K562 (cell line): Measurements from ENCODE around the gene STIL. TPM values are rescaled to one million over a fixed set of nuclear protein-coding genes. Genes with fewer than 3 reads are reported as not detected.

Source experiments
- ATAC-seq: fragments of 200-7000 bp; cut with Tn5 transposase; 3 replicates; pipeline ENCODE4 v1.9.1; 2020; ENCODE audit warnings: moderate library complexity
- BruUV-seq: library from RNA; stranded (reverse); fragments of 400-500 nt; replicated peaks from 2 replicates; lab custom pipeline; 2021; lab: Mats Ljungman, UMichigan
- CTCF ChIA-PET: fragments of 300-600 bp; formaldehyde crosslinking; extraction: SDS; loops from one replicate; lab custom pipeline; 2021; ENCODE audit warnings: low intra/inter-chr PET ratio; lab: Yijun Ruan, JAX
- POLR2A ChIA-PET: fragments of 300-600, 350-650 bp; sonication (Branson Sonifier 250); formaldehyde crosslinking; extraction: SDS; loops from one replicate; lab custom pipeline; 2021; ENCODE audit warnings: antibody characterized with exemption, inconsistent platforms; lab: Yijun Ruan, JAX
- DNase-seq, 4 experiments: peaks; one replicate each; pipeline versions ENCODE4 v3.0.0 to v3.0.0-alpha.2; 2011 to 2018; ENCODE audit warnings: low spot score in 3 of 4, mixed read lengths in 3 of 4; ENCODE audit errors: extremely low read depth in 1 of 4
- FAIRE-seq: peaks from 2 replicates; lab custom pipeline; 2011; peaks lifted over from hg19 to GRCh38; lab: Jason Lieb, UNC
- H2AFZ ChIP-seq: 2 replicates; pipeline ENCODE4 v1.6.0; 2011; ENCODE audit warnings: low read depth, low read length, control low read depth, inconsistent platforms
- H3K27ac ChIP-seq: fragments of 200-600 bp; 3 replicates; pipeline ENCODE4 v1.8.0; 2011; ENCODE audit warnings: low read depth, mild to moderate bottlenecking, control low read depth, inconsistent platforms, low read length, moderate library complexity, mixed read lengths; ENCODE audit errors: extremely low read depth
- H3K27me3 ChIP-seq, 2 experiments: fragments of 300-600 bp in 1 of 2; 2 replicates in 1 of 2; 3 replicates in 1 of 2; pipeline versions ENCODE4 v1.6.0 to v1.8.0; 2011; ENCODE audit warnings: inconsistent platforms in 2 of 2, low read length in 2 of 2, mild to moderate bottlenecking in 1 of 2, mixed read lengths in 1 of 2, moderate library complexity in 1 of 2; ENCODE audit not compliant: control insufficient read depth in 2 of 2, insufficient read depth in 2 of 2
- H3K36me3 ChIP-seq: fragments of 300-600 bp; 3 replicates; pipeline ENCODE4 v1.8.0; 2011; ENCODE audit warnings: mild to moderate bottlenecking, low read length, inconsistent platforms; ENCODE audit not compliant: control insufficient read depth, insufficient read depth
- H3K4me1 ChIP-seq, 2 experiments: fragments of 200-600 bp in 1 of 2; replicated peaks in 1 of 2; 2 replicates in 1 of 2; 3 replicates in 1 of 2; pipeline versions ENCODE4 v1.5.1 to v1.8.0; 2011; ENCODE audit warnings: inconsistent platforms in 2 of 2, low read length in 2 of 2, mild to moderate bottlenecking in 1 of 2, mixed read lengths in 1 of 2, moderate library complexity in 1 of 2; ENCODE audit not compliant: control insufficient read depth in 2 of 2, insufficient read depth in 2 of 2
- H3K4me2 ChIP-seq: 2 replicates; pipeline ENCODE4 v1.6.1; 2011; ENCODE audit warnings: low read length, control low read depth, inconsistent platforms, mixed read lengths; ENCODE audit not compliant: insufficient read depth
- H3K4me3 ChIP-seq: fragments of 200-600 bp; sonication (generic), shearing (Covaris generic); 2 replicates; pipeline ENCODE4 v1.5.1; 2016; ENCODE audit warnings: control low read depth, inconsistent platforms
- H3K79me2 ChIP-seq: fragments of 200-600 bp; 3 replicates; pipeline ENCODE4 v1.8.0; 2011; ENCODE audit warnings: low read length, inconsistent platforms; ENCODE audit not compliant: control insufficient read depth, insufficient read depth
- H3K9ac ChIP-seq, 2 experiments: 2 replicates each; pipeline versions ENCODE4 v1.6.0 to v1.6.1; 2011; ENCODE audit warnings: low read depth in 2 of 2, low read length in 2 of 2, control low read depth in 1 of 2, inconsistent platforms in 1 of 2, mild to moderate bottlenecking in 1 of 2, mixed read lengths in 1 of 2; ENCODE audit not compliant: insufficient read depth in 1 of 2
- H3K9me1 ChIP-seq: one replicate; pipeline ENCODE4 v1.6.0; 2011; ENCODE audit warnings: inconsistent platforms, mild to moderate bottlenecking, low read length, moderate library complexity; ENCODE audit not compliant: control insufficient read depth, insufficient read depth
- H3K9me3 ChIP-seq: replicated peaks from 2 replicates; pipeline ENCODE4 v1.5.1; 2011; ENCODE audit warnings: low read depth, low read length, inconsistent platforms; ENCODE audit not compliant: control insufficient read depth, insufficient read depth
- H4K20me1 ChIP-seq: replicated peaks from 2 replicates; pipeline ENCODE4 v1.6.1; 2011; ENCODE audit warnings: low read length, inconsistent platforms, mixed read lengths; ENCODE audit not compliant: control insufficient read depth, insufficient read depth
- BCOR ChIP-seq: fragments of 450-650 bp; IDR thresholded peaks from 2 replicates; pipeline ENCODE4 v1.6.1; 2016
- BRD9 ChIP-seq: fragments of 450-650 bp; IDR thresholded peaks from 2 replicates; pipeline ENCODE4 v1.6.1; 2018; ENCODE audit warnings: low read depth; ENCODE audit not compliant: partially characterized antibody
- ETS2 ChIP-seq: IDR thresholded peaks from 2 replicates; pipeline ENCODE4 v1.6.1; 2016; ENCODE audit warnings: borderline replicate concordance, missing genetic modification characterization, mild to moderate bottlenecking, moderate library complexity, missing compliant biosample characterization; ENCODE audit not compliant: poor library complexity, severe bottlenecking
- FOXK2 ChIP-seq, 2 experiments: fragments of 450-650 bp; IDR thresholded peaks in 1 of 2; conservative IDR thresholded peaks in 1 of 2; 2 replicates each; pipeline ENCODE4 v1.6.1; 2016; ENCODE audit warnings: low read depth in 2 of 2, mild to moderate bottlenecking in 1 of 2
- HDAC1 ChIP-seq, 2 experiments: fragments of 450-650 bp; IDR thresholded peaks; 2 replicates each; pipeline ENCODE4 v1.6.1; 2016 to 2017; ENCODE audit warnings: inconsistent platforms in 1 of 2, mild to moderate bottlenecking in 1 of 2, moderate library complexity in 1 of 2
- KDM1A ChIP-seq, 2 experiments: fragments of 450-650 bp; IDR thresholded peaks; 2 replicates each; pipeline ENCODE4 v1.6.1; 2016; ENCODE audit warnings: mild to moderate bottlenecking in 2 of 2
- MAFK ChIP-seq: IDR thresholded peaks from 2 replicates; pipeline ENCODE4 v1.6.1; 2011; ENCODE audit warnings: low read length, improper control_type of control experiment
- NFIX ChIP-seq: fragments of 250-450 bp; sonication (Bioruptor Pico); IDR thresholded peaks from 2 replicates; pipeline ENCODE4 v1.4.0; 2020; ENCODE audit warnings: low read depth, mild to moderate bottlenecking, moderate library complexity
- RBM25 ChIP-seq: fragments of 200-400 bp; formaldehyde crosslinking; IDR thresholded peaks from 2 replicates; pipeline ENCODE4 v1.6.1; 2018; ENCODE audit warnings: low read length, low read depth, moderate library complexity; ENCODE audit not compliant: severe bottlenecking
- RCOR1 ChIP-seq, 2 experiments: IDR thresholded peaks; 2 replicates each; pipeline ENCODE4 v1.6.1; 2012; ENCODE audit warnings: low read depth in 2 of 2, low read length in 2 of 2, borderline replicate concordance in 1 of 2, improper control_type of control experiment in 1 of 2
- SMARCA5 ChIP-seq: fragments of 450-650 bp; IDR thresholded peaks from 2 replicates; pipeline ENCODE4 v1.6.1; 2016
- STAT5B ChIP-seq: fragments of 250-450 bp; sonication (Bioruptor Pico); IDR thresholded peaks from 2 replicates; pipeline ENCODE4 v1.8.0; 2021; ENCODE audit warnings: mild to moderate bottlenecking, inconsistent platforms
- ZFP36 ChIP-seq: fragments of 150-350 bp; IDR thresholded peaks from 2 replicates; pipeline ENCODE4 v1.6.1; 2018; ENCODE audit warnings: low read length, low read depth; ENCODE audit not compliant: partially characterized antibody
- ZNF445 ChIP-seq: fragments of 250-450 bp; sonication (Bioruptor Pico); IDR thresholded peaks from 2 replicates; pipeline ENCODE4 v1.4.0; 2020; ENCODE audit warnings: low read depth, mild to moderate bottlenecking, moderate library complexity
- WGBS: fragments of 100-300 bp; shearing (Covaris generic); methylation state at CpG from one replicate; pipeline ENCODE4 v1.1.6; 2016; ENCODE audit warnings: low coverage, mixed read lengths; ENCODE audit not compliant: insufficient coverage; ENCODE audit errors: missing lambda C conversion rate; 5-methylcytosine and 5-hydroxymethylcytosine counted together
- in situ Hi-C: fragments of 300-500 bp; cut with MboI; formaldehyde crosslinking; loops from 4 replicates; pipeline ENCODE4 v1.15.0; 2018; ENCODE audit warnings: inconsistent platforms, mixed read lengths
- intact Hi-C: fragments of 100-400 bp; cut with micrococcal nuclease; formaldehyde crosslinking; loops from 2 replicates; pipeline ENCODE4 v1.14.2; 2022
- polyA plus RNA-seq, 8 experiments: library from polyadenylated mRNA; depleted of rRNA in 4 of 8; stranded (reverse) in 5 of 8; unstranded in 3 of 8; fragments of >200 nt; fragmentation: Nextera tagmentation in 2 of 8; fragmentation: Illumina TruSeq in 1 of 8; extraction: Ambion mirVana in 2 of 8; extraction: Trizol in 1 of 8; gene quantifications; 2 replicates each; pipeline versions ENCODE4 v1.2.1 to v1.2.3, GENCODE V29; 2011 to 2014; ENCODE audit warnings: inconsistent platforms in 1 of 8, missing spikeins in 1 of 8
- total RNA-seq, 7 experiments: library from RNA; depleted of rRNA in 6 of 7; stranded (reverse); fragments of >200 nt in 6 of 7; fragmentation: Illumina TruSeq in 2 of 7; extraction: Trizol in 2 of 7; gene quantifications; 2 replicates each; pipeline versions ENCODE4 v1.2.1 to v1.2.3, GENCODE V29; 2011 to 2021; ENCODE audit warnings: low replicate concordance in 1 of 7
- TF ChIP-seq, protein P1 (sequence below): fragments of 450-650 bp; IDR thresholded peaks from 2 replicates; pipeline ENCODE4 v1.6.1; 2017; ENCODE audit warnings: antibody characterized with exemption, mild to moderate bottlenecking
- TF ChIP-seq, protein P2 (sequence below): sonication (generic); formaldehyde crosslinking; IDR thresholded peaks from 2 replicates; pipeline ENCODE4 v1.8.0; 2023; ENCODE audit warnings: mild to moderate bottlenecking, missing genetic modification reagents

The STIL gene
- total and polyA plus RNA-seq, 9 of the 15 experiments (the other 6 are each of a cell fraction or from before 2014, with no cell fraction given) = 10.5 to 77.4 (median 39.6) TPM

DNA sequence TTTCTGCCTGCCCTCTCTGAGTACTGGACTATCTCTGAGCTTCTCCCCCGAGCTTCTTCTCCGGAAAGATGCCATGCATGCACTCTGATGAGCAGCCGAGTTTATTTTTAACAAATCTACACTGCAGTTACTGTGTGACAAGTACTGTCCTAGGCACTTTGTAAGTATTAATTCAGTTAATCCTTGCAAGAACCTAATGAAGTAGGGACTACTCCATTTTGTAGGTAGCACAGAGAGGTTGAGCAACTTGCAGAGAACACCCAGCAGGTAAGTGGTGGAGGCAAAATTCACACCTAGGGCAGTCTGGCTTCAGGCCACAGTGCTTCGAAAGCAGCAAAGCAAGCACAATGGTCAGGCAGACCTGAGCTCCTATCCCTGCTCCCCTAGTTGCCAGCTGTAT is 78.1 kb downstream of the STIL start:
- H3K4me2 ChIP-seq = no peak overlapping the region
- no peak overlapping the region for H3K27ac ChIP-seq
- peaks cover 12% of the 10 kb centered on the region for H3K79me2 ChIP-seq
- H3K4me1 ChIP-seq = peaks cover 46% of the 10 kb centered on the region in 2 experiments
- BruUV-seq = no TSS peak
- POLR2A ChIA-PET = interaction anchor here (1.1 to 1.9 kb wide), 2 partner anchors 10 to 22 kb away, joined by 3 to 7 read pairs; no protein-coding TSS in a partner anchor
- no peak for ATAC-seq
- no peak overlapping the region for H2AFZ ChIP-seq
- CTCF ChIA-PET = no interaction called here
- H3K9ac ChIP-seq = no peak overlapping the region
- no peak overlapping the region for H3K4me3 ChIP-seq
- DNase-seq = no peak
- no peak for FAIRE-seq
- intact Hi-C loops (no loop called here), in situ Hi-C loops (no loop called here)
- 75% methylated on average over 4 of the region's 4 CpGs for WGBS
- H3K36me3 ChIP-seq = no peaks in the 10 kb centered on the region
- no peaks in the 10 kb centered on the region for H3K9me1 ChIP-seq
- H3K9me3 ChIP-seq = no peaks in the 10 kb centered on the region
- H3K27me3 ChIP-seq = no peaks in the 10 kb centered on the region
- H4K20me1 ChIP-seq = no peaks in the 10 kb centered on the region
- TF ChIP-seq SMARCA5 (0 out of 2 replicates have a peak, but pooled peaks have one; percentile 32), BCOR (peak; percentile 91), RCOR1 (IDR thresholded peaks at IDR 0.05; ENCODE audit: borderline replicate concordance in 1 of 2, low read depth in 2 of 2, low read length in 2 of 2) (0 out of 4 replicates have a peak, but pooled peaks of 1 of the 2 experiments have one; percentile 24), KDM1A (IDR thresholded peaks at IDR 0.05) (peak; percentile 53 to 73; a peak in 3 of 4 replicates), RBM25 (peak; percentile 89), HDAC1 (IDR thresholded peaks at IDR 0.05) (0 out of 4 replicates have a peak, but pooled peaks of 1 of the 2 experiments have one; percentile 14), FOXK2 (conservative IDR thresholded peaks at IDR 0.05 in 1 of 2, IDR thresholded peaks at IDR 0.05 in 1 of 2; ENCODE audit: low read depth in 2 of 2) (no peak), MAFK (no peak), STAT5B (CRISPR knock-in tag) (no peak), ZFP36 (peak; percentile 85), NFIX (no peak), ETS2 (tag) (no peak), ZNF445 (CRISPR knock-in tag) (no peak), BRD9 (peak; percentile 22)
- TF ChIP-seq, protein P1, sequence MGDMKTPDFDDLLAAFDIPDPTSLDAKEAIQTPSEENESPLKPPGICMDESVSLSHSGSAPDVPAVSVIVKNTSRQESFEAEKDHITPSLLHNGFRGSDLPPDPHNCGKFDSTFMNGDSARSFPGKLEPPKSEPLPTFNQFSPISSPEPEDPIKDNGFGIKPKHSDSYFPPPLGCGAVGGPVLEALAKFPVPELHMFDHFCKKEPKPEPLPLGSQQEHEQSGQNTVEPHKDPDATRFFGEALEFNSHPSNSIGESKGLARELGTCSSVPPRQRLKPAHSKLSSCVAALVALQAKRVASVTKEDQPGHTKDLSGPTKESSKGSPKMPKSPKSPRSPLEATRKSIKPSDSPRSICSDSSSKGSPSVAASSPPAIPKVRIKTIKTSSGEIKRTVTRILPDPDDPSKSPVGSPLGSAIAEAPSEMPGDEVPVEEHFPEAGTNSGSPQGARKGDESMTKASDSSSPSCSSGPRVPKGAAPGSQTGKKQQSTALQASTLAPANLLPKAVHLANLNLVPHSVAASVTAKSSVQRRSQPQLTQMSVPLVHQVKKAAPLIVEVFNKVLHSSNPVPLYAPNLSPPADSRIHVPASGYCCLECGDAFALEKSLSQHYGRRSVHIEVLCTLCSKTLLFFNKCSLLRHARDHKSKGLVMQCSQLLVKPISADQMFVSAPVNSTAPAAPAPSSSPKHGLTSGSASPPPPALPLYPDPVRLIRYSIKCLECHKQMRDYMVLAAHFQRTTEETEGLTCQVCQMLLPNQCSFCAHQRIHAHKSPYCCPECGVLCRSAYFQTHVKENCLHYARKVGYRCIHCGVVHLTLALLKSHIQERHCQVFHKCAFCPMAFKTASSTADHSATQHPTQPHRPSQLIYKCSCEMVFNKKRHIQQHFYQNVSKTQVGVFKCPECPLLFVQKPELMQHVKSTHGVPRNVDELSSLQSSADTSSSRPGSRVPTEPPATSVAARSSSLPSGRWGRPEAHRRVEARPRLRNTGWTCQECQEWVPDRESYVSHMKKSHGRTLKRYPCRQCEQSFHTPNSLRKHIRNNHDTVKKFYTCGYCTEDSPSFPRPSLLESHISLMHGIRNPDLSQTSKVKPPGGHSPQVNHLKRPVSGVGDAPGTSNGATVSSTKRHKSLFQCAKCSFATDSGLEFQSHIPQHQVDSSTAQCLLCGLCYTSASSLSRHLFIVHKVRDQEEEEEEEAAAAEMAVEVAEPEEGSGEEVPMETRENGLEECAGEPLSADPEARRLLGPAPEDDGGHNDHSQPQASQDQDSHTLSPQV = no peak
- TF ChIP-seq, protein P2, sequence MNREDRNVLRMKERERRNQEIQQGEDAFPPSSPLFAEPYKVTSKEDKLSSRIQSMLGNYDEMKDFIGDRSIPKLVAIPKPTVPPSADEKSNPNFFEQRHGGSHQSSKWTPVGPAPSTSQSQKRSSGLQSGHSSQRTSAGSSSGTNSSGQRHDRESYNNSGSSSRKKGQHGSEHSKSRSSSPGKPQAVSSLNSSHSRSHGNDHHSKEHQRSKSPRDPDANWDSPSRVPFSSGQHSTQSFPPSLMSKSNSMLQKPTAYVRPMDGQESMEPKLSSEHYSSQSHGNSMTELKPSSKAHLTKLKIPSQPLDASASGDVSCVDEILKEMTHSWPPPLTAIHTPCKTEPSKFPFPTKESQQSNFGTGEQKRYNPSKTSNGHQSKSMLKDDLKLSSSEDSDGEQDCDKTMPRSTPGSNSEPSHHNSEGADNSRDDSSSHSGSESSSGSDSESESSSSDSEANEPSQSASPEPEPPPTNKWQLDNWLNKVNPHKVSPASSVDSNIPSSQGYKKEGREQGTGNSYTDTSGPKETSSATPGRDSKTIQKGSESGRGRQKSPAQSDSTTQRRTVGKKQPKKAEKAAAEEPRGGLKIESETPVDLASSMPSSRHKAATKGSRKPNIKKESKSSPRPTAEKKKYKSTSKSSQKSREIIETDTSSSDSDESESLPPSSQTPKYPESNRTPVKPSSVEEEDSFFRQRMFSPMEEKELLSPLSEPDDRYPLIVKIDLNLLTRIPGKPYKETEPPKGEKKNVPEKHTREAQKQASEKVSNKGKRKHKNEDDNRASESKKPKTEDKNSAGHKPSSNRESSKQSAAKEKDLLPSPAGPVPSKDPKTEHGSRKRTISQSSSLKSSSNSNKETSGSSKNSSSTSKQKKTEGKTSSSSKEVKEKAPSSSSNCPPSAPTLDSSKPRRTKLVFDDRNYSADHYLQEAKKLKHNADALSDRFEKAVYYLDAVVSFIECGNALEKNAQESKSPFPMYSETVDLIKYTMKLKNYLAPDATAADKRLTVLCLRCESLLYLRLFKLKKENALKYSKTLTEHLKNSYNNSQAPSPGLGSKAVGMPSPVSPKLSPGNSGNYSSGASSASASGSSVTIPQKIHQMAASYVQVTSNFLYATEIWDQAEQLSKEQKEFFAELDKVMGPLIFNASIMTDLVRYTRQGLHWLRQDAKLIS (CRISPR knock-in tag) = no peak
